Caco-2 (cell line): ENCODE results near the gene B4GAT1. TPM values are rescaled to one million over a fixed set of nuclear protein-coding genes. Genes with fewer than 3 reads are reported as not detected.
"Not testable (repeated sequence)": the region's sequence is repeated elsewhere in the genome, so short reads cannot be mapped to it uniquely, and the experiment has no call there.

ENCODE experiments used
- BruUV-seq: library from RNA; stranded (reverse); fragments of 400-500 nt; replicated peaks from 2 replicates; lab custom pipeline; 2021; lab: Mats Ljungman, UMichigan
- CTCF ChIA-PET: fragments of 300-600 bp; sonication (Branson Sonifier 250); formaldehyde crosslinking; loops from one replicate; lab custom pipeline; 2022; ENCODE audit warnings: antibody characterized with exemption; lab: Charles Lee
- POLR2A ChIA-PET: fragments of 300-600 bp; sonication (Branson Sonifier 250); formaldehyde crosslinking; loops from one replicate; lab custom pipeline; 2022; ENCODE audit warnings: antibody characterized with exemption; lab: Charles Lee
- DNase-seq, 2 experiments: peaks; one replicate each; pipeline versions ENCODE4 v3.0.0 to v3.0.0-alpha.2; 2020 to 2022
- H3K27me3 ChIP-seq: replicated peaks from 2 replicates; pipeline ENCODE4 v1.6.0; 2011; ENCODE audit warnings: low read length; ENCODE audit not compliant: control insufficient read depth, insufficient read depth
- H3K36me3 ChIP-seq: 2 replicates; pipeline ENCODE4 v1.5.1; 2011; ENCODE audit warnings: low read length; ENCODE audit not compliant: control insufficient read depth, insufficient read depth
- H3K4me1 ChIP-seq: fragments of 250-450 bp; sonication (Bioruptor Pico); 2 replicates; pipeline ENCODE4 v1.5.1; 2020; ENCODE audit warnings: mild to moderate bottlenecking
- H3K4me3 ChIP-seq: 2 replicates; pipeline ENCODE4 v1.5.1; 2011; ENCODE audit warnings: low read depth, mild to moderate bottlenecking, control low read depth, low read length
- H3K9me3 ChIP-seq: fragments of 250-450 bp; sonication (Bioruptor Pico); 2 replicates; pipeline ENCODE4 v1.5.1; 2020; ENCODE audit warnings: mild to moderate bottlenecking, moderate library complexity
- H3K27ac Mint-ChIP-seq: one replicate; pipeline ENCODE4 v1.8.0; 2022; ENCODE audit warnings: mixed read lengths; ENCODE audit not compliant: unreplicated experiment
- H3K27me3 Mint-ChIP-seq: one replicate; pipeline ENCODE4 v1.8.0; 2022; ENCODE audit warnings: mixed read lengths; ENCODE audit not compliant: insufficient read depth, unreplicated experiment
- H3K36me3 Mint-ChIP-seq: one replicate; pipeline ENCODE4 v1.8.0; 2022; ENCODE audit warnings: mild to moderate bottlenecking, mixed read lengths; ENCODE audit not compliant: insufficient read depth, unreplicated experiment
- H3K4me1 Mint-ChIP-seq: one replicate; pipeline ENCODE4 v1.8.0; 2022; ENCODE audit warnings: low read depth, mixed read lengths; ENCODE audit not compliant: unreplicated experiment
- H3K4me3 Mint-ChIP-seq: one replicate; pipeline ENCODE4 v1.8.0; 2022; ENCODE audit warnings: mild to moderate bottlenecking, moderate library complexity, mixed read lengths; ENCODE audit not compliant: unreplicated experiment
- H3K9me3 Mint-ChIP-seq: one replicate; pipeline ENCODE4 v1.8.0; 2022; ENCODE audit warnings: mixed read lengths; ENCODE audit not compliant: unreplicated experiment
- intact Hi-C: fragments of 100-400 bp; cut with micrococcal nuclease; formaldehyde crosslinking; loops from one replicate; pipeline ENCODE4 v1.10.0; 2022; ENCODE audit not compliant: unreplicated experiment
- total RNA-seq: library from RNA; stranded (reverse); gene quantifications from 2 replicates; pipeline ENCODE4 v1.2.3, GENCODE V29; 2022
- TF ChIP-seq, protein P1 (sequence below), 2 experiments: fragments of 200-600 bp in 1 of 2; IDR thresholded peaks; 1 replicate in 1 of 2; 2 replicates in 1 of 2; pipeline versions ENCODE4 v1.5.1 to v1.8.0; 2011 to 2022; ENCODE audit warnings: antibody characterized with exemption in 1 of 2, control low read depth in 1 of 2, inconsistent platforms in 1 of 2, low read depth in 1 of 2, low read length in 1 of 2, mild to moderate bottlenecking in 1 of 2, moderate library complexity in 1 of 2; ENCODE audit not compliant: insufficient read depth in 1 of 2, severe bottlenecking in 1 of 2, unreplicated experiment in 1 of 2

Gene B4GAT1
- total RNA-seq, 1 experiment from 2014 or later = 23.0 TPM

DNA sequence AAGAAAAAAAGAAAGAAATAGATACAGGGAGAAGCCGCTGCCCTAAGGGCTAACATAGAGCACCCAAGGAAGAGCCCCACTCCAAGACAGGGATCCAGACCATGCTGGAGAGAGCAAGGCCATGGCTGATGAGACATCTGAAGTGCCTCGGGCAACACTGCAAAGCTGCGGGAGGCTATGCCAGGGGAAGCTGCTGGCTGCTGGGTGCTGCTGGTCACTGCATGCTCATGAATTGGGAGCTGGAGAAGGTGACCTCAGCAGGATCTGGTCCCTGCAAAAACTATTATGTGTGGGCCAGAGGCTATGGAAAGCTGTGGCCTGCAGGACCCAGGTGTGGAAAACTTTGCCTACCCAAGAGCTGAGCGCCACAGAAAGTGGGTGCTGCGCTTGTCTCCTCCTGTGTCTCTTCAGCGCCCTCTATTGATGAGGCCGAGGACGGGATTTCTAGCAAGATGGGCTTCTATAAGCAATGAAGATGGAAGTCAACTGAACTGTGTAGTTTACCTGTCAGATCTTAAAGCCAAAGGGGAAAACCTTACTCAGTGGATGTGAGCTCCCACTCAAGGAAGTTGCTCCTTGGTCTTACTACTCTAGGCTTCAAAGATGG is 41.5 kb upstream of the B4GAT1 start:
- Mint-ChIP-seq H3K36me3 (peaks cover 6% of the 10 kb centered on the region), H3K9me3 (no peaks in the 10 kb centered on the region), H3K27ac (no peak overlapping the region), H3K4me3 (no peak overlapping the region), H3K4me1 (no peaks in the 10 kb centered on the region), H3K27me3 (peaks cover 5% of the 10 kb centered on the region)
- ChIA-PET CTCF (interaction anchor here (0.6 to 1.8 kb wide), 11 partner anchors 10 to 529 kb away, joined by 3 to 12 read pairs (median 4); partner anchors contain the start of genes MRPL11, MUS81, PELI3 and RIN1), POLR2A (interaction anchor here (1.1 kb wide), 1 partner anchor 17 kb away, joined by 3 read pairs; the partner anchor contains the start of gene SLC29A2)
- DNase-seq = peak; percentile 75 to 81
- no TSS peak for BruUV-seq
- Histone ChIP-seq H3K4me3 (no peak overlapping the region), H3K27me3 (no peaks in the 10 kb centered on the region), H3K36me3 (no peaks in the 10 kb centered on the region), H3K4me1 (no peaks in the 10 kb centered on the region), H3K9me3 (no peaks in the 10 kb centered on the region)
- intact Hi-C loops = loop anchor here (1.0 kb wide), 1 partner anchor 77 kb away; no protein-coding TSS in a partner anchor
- TF ChIP-seq, protein P1, sequence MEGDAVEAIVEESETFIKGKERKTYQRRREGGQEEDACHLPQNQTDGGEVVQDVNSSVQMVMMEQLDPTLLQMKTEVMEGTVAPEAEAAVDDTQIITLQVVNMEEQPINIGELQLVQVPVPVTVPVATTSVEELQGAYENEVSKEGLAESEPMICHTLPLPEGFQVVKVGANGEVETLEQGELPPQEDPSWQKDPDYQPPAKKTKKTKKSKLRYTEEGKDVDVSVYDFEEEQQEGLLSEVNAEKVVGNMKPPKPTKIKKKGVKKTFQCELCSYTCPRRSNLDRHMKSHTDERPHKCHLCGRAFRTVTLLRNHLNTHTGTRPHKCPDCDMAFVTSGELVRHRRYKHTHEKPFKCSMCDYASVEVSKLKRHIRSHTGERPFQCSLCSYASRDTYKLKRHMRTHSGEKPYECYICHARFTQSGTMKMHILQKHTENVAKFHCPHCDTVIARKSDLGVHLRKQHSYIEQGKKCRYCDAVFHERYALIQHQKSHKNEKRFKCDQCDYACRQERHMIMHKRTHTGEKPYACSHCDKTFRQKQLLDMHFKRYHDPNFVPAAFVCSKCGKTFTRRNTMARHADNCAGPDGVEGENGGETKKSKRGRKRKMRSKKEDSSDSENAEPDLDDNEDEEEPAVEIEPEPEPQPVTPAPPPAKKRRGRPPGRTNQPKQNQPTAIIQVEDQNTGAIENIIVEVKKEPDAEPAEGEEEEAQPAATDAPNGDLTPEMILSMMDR (IDR thresholded peaks at IDR 0.05; ENCODE audit: insufficient read depth in 1 of 2, low read depth in 1 of 2, low read length in 1 of 2, severe bottlenecking in 1 of 2, unreplicated experiment in 1 of 2) = peak; percentile 64 to 82

DNA sequence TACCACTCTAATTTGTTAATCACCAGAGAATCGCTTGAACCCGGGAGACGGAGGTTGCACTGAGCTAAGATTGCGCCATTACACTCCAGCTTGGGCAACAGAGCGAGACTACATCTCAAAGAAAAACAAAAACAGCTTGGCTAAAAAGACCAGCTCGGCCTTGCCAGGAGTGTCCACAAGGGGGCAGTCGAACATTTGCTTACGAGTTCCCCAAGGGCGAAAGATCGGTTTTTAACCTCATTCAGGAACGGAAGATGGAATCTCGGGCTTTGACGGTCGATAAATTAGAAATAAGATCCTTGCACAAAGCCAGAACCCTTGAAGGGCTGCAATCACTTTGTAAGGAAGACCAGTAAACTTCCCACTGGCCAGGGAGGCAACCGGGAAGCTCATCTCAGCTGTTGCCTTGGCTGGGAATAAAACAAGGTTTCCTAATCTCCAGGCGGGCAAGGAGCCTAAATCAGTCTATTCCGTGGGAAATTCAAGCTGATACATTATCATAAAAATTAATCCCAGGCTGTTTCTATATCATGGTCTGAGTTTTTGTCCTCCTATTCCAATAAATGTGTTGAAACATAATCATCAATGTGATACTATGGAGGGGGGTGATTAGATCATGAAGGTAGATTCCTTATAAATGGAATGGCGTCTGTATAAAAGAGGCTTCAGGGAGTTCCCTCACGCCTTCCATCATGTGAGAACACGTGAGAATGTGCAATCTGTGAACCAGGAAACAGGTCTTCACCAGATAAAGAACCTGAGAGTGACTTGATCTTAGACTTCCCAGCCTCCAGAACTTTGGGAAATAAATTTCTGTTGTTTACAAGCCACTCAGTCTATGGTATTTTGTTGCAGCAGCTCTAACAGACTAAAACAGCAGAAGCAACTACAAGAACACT is 39.0 kb upstream of the B4GAT1 start:
- Mint-ChIP-seq H3K4me3 (peak overlapping the region; percentile 61), H3K4me1 (no peaks in the 10 kb centered on the region), H3K9me3 (no peaks in the 10 kb centered on the region), H3K27ac (no peak overlapping the region), H3K36me3 (peaks cover 6% of the 10 kb centered on the region), H3K27me3 (peaks cover 5% of the 10 kb centered on the region)
- POLR2A ChIA-PET = interaction anchor here (0.6 to 1.2 kb wide), 2 partner anchors 94 to 287 kb away, joined by 6 read pairs; partner anchors contain the start of gene DPP3
- peak; percentile 85 to 86 for DNase-seq
- H3K27me3 ChIP-seq = no peaks in the 10 kb centered on the region
- CTCF ChIA-PET = interaction anchor here (0.7 to 2.8 kb wide), 19 partner anchors 9 to 1584 kb away, joined by 3 to 35 read pairs (median 4); partner anchors contain the start of genes B4GAT1, MAP4K2, MRPL11 and NPAS4
- TF ChIP-seq, protein P1 (IDR thresholded peaks at IDR 0.05; ENCODE audit: insufficient read depth in 1 of 2, low read depth in 1 of 2, low read length in 1 of 2, severe bottlenecking in 1 of 2, unreplicated experiment in 1 of 2) = peak; percentile 86 to 94
- BruUV-seq = no TSS peak
- no peaks in the 10 kb centered on the region for H3K36me3 ChIP-seq
- H3K4me1 ChIP-seq = no peaks in the 10 kb centered on the region
- no peaks in the 10 kb centered on the region for H3K9me3 ChIP-seq
- no peak overlapping the region for H3K4me3 ChIP-seq
- intact Hi-C loops = no loop called here

DNA sequence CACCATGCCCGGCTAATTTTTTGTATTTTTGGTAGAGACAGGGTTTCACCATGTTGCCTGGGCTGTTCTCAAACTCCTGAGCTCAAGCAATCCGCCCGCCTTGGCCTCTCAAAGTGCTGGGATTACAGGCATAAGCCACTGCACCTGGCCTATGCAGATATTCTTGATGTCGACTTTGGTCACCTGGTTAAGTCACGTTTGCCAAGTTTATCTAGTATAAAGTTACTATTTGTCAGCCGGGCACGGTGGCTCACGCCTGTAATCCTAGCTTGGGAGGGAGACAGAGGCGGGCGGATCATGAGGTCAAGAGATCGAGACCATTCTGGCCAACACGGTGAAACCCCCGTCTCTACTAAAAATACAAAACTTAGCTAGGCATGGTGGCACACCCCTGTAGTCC is 36.9 kb upstream of the B4GAT1 start:
- H3K36me3 ChIP-seq, DNase-seq, H3K4me3 Mint-ChIP-seq, H3K27me3 ChIP-seq, BruUV-seq, H3K27me3 Mint-ChIP-seq, H3K4me1 ChIP-seq, H3K4me1 Mint-ChIP-seq, H3K36me3 Mint-ChIP-seq, POLR2A ChIA-PET, H3K4me3 ChIP-seq, intact Hi-C loops, H3K9me3 ChIP-seq, H3K27ac Mint-ChIP-seq, H3K9me3 Mint-ChIP-seq: not testable (repeated sequence)
- CTCF ChIA-PET = interaction anchor here (0.7 to 2.5 kb wide), 3 partner anchors 13 to 250 kb away, joined by 3 to 16 read pairs (median 4); partner anchors contain the start of genes MRPL11 and SLC29A2

DNA sequence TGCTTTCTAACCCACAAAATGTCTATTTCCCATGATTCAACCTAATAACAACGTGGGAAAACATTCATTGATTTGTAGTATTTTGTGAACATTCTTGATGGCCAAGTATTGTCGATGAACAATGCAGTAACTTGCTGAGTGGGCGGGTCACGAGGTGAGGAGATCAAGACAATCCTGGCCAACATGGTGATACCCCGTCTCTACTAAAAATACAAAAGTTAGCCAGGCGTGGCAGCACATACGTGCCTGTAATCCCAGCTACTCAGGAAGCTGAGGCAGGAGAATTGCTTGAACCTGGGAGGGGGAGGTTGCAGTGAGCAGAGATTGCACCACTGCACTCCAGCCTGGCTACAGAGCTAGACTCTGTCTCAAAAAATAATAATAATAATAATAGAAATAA is 32.8 kb upstream of the B4GAT1 start:
- H3K36me3 Mint-ChIP-seq, H3K4me1 ChIP-seq, intact Hi-C loops, BruUV-seq, H3K27ac Mint-ChIP-seq, H3K27me3 ChIP-seq, H3K4me1 Mint-ChIP-seq, H3K27me3 Mint-ChIP-seq, H3K9me3 ChIP-seq, H3K4me3 ChIP-seq, CTCF ChIA-PET, DNase-seq, H3K36me3 ChIP-seq, H3K4me3 Mint-ChIP-seq, H3K9me3 Mint-ChIP-seq: not testable (repeated sequence)
- POLR2A ChIA-PET = interaction anchor here (0.6 kb wide), 1 partner anchor 17 kb away, joined by 5 read pairs; no protein-coding TSS in a partner anchor

DNA sequence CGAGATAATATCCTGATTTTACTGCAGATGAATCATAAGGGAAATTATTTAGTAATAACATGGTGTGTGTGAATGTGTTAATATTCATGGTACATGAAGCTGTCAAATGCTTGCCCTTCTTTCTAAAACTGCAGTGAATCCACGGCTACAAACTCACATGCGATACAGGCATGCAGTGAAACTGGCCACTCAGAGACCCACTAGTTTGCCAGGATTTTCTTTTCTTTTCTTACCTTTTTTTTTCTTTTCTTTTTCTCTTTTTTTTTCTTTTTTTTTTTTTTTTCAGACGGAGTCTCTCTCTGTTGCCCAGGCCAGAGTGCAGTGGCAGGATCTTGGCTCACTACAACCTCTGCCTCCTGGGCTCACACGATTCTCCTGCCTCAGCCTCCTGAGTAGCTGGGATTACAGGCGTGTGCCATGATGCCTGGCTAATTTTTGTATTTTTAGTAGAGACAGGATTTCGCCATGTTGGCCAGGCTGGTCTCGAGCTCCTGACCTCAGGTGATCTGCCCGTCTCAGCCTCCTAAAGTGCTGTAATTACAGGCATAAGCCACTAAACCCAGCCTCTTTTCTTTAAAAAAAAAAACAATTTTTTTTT is 26.4 kb upstream of the B4GAT1 start:
- CTCF ChIA-PET = interaction anchor here (1.1 kb wide), 1 partner anchor 12 kb away, joined by 3 read pairs; no protein-coding TSS in a partner anchor

More for the DNA sequence above, 26.4 kb upstream of the B4GAT1 start:
- POLR2A ChIA-PET = interaction anchor here (0.6 kb wide), 1 partner anchor 27 kb away, joined by 7 read pairs; no protein-coding TSS in a partner anchor
- H3K4me1 Mint-ChIP-seq, H3K27me3 Mint-ChIP-seq, DNase-seq, H3K27me3 ChIP-seq, intact Hi-C loops, H3K9me3 Mint-ChIP-seq, H3K36me3 ChIP-seq, H3K9me3 ChIP-seq, H3K27ac Mint-ChIP-seq, BruUV-seq, H3K4me3 ChIP-seq, H3K4me3 Mint-ChIP-seq: not testable (repeated sequence)
- H3K4me1 ChIP-seq = peaks cover 15% of the 10 kb centered on the region
- peaks cover 22% of the 10 kb centered on the region for H3K36me3 Mint-ChIP-seq
